IPS-NIHi11 (cell line): ENCODE measurements around the gene DAPK1.

ENCODE experiments used
- DNase-seq: peaks from one replicate; pipeline ENCODE4 v3.0.0; 2012; ENCODE audit warnings: mixed read lengths, low spot score

DAPK1 gene

GRCh38 chr9:87569008-87569509, 71.4 kb downstream of the DAPK1 start:
- DNase-seq: no peak

GRCh38 chr9:87569518-87569917, 71.9 kb downstream of the DAPK1 start:
- no peak for DNase-seq

GRCh38 chr9:87570000-87570908, 72.6 kb downstream of the DAPK1 start:
- DNase-seq: no peak

GRCh38 chr9:87572719-87573118, 75.1 kb downstream of the DAPK1 start:
- no peak for DNase-seq

- no peak for DNase-seq
Observed at GRCh38 chr9:87573841-87574342, 76.2 kb downstream of the DAPK1 start.

- DNase-seq: no peak
Observed at GRCh38 chr9:87577746-87578145, 80.1 kb downstream of the DAPK1 start.

GRCh38 chr9:87578625-87579024, 81.0 kb downstream of the DAPK1 start:
- DNase-seq: no peak

GRCh38 chr9:87579781-87580541, 82.3 kb downstream of the DAPK1 start:
- DNase-seq: no peak

- DNase-seq: no peak
Observed at GRCh38 chr9:87580941-87581438, 83.3 kb downstream of the DAPK1 start.

GRCh38 chr9:87581513-87581912, 83.8 kb downstream of the DAPK1 start:
- no peak for DNase-seq

GRCh38 chr9:87581949-87582637, 84.4 kb downstream of the DAPK1 start:
- DNase-seq: no peak

GRCh38 chr9:87584326-87584725, 86.7 kb downstream of the DAPK1 start:
- DNase-seq: no peak

- no peak for DNase-seq
Observed at GRCh38 chr9:87585123-87585855, 87.6 kb downstream of the DAPK1 start.

- no peak for DNase-seq
Observed at GRCh38 chr9:87586731-87587355, 89.2 kb downstream of the DAPK1 start.

- DNase-seq: no peak
Observed at GRCh38 chr9:87587356-87587745, 89.7 kb downstream of the DAPK1 start.

- no peak for DNase-seq
Observed at GRCh38 chr9:87587864-87588263, 90.2 kb downstream of the DAPK1 start.

- DNase-seq: no peak
Observed at GRCh38 chr9:87588339-87588738, 90.7 kb downstream of the DAPK1 start.

GRCh38 chr9:87590996-87591395, 93.3 kb downstream of the DAPK1 start:
- DNase-seq: no peak

- DNase-seq: no peak
Observed at GRCh38 chr9:87592554-87593358, 95.1 kb downstream of the DAPK1 start.
